Mesendoderm (in vitro differentiated cells): Measurements from ENCODE around the gene AP3D1.
A peak's percentile ranks its signal among the peaks of the same experiment; 100 is the strongest.

Experiments
- DNase-seq: peaks from one replicate; pipeline ENCODE4 v3.0.0; 2013
- H2AK5ac ChIP-seq: 2 replicates; pipeline ENCODE4 v1.6.1; 2013; ENCODE audit warnings: low read length, inconsistent platforms
- H2BK120ac ChIP-seq: 2 replicates; pipeline ENCODE4 v1.6.1; 2013; ENCODE audit warnings: low read depth, mild to moderate bottlenecking, low read length, moderate library complexity, mixed read lengths
- H2BK15ac ChIP-seq: replicated peaks from 2 replicates; pipeline ENCODE4 v1.6.1; 2013; ENCODE audit warnings: low read depth, mild to moderate bottlenecking, moderate library complexity
- H2BK5ac ChIP-seq: 2 replicates; pipeline ENCODE4 v1.6.1; 2013; ENCODE audit warnings: low read length, inconsistent platforms
- H3K18ac ChIP-seq: 2 replicates; pipeline ENCODE4 v1.6.1; 2013; ENCODE audit warnings: mild to moderate bottlenecking, low read length, mixed read lengths
- H3K23ac ChIP-seq: one replicate; pipeline ENCODE4 v1.6.1; 2013; ENCODE audit warnings: low read length
- H3K27ac ChIP-seq: 2 replicates; pipeline ENCODE4 v1.5.1; 2013; ENCODE audit warnings: low read depth, mild to moderate bottlenecking, inconsistent platforms, low read length, moderate library complexity
- H3K27me3 ChIP-seq: 2 replicates; pipeline ENCODE4 v1.6.1; 2013; ENCODE audit warnings: low read length, control low read depth, mild to moderate bottlenecking, inconsistent platforms; ENCODE audit not compliant: insufficient read depth, poor library complexity
- H3K36me3 ChIP-seq: 2 replicates; pipeline ENCODE4 v1.6.1; 2013; ENCODE audit warnings: low read length, inconsistent platforms; ENCODE audit not compliant: control insufficient read depth, insufficient read depth
- H3K4ac ChIP-seq: one replicate; pipeline ENCODE4 v1.6.1; 2013; ENCODE audit warnings: low read depth, mild to moderate bottlenecking, low read length, moderate library complexity
- H3K4me1 ChIP-seq: 2 replicates; pipeline ENCODE4 v1.6.1; 2013; ENCODE audit warnings: low read depth, low read length, inconsistent platforms; ENCODE audit not compliant: control insufficient read depth
- H3K4me2 ChIP-seq: 2 replicates; pipeline ENCODE4 v1.6.1; 2013; ENCODE audit warnings: low read length
- H3K4me3 ChIP-seq: 2 replicates; pipeline ENCODE4 v1.5.1; 2013; ENCODE audit warnings: mild to moderate bottlenecking, low read length
- H3K56ac ChIP-seq: one replicate; pipeline ENCODE4 v1.6.1; 2013; ENCODE audit warnings: low read length
- H3K79me1 ChIP-seq: 2 replicates; pipeline ENCODE4 v1.6.1; 2013; ENCODE audit warnings: low read length, inconsistent platforms
- H3K79me2 ChIP-seq: 2 replicates; pipeline ENCODE4 v1.6.1; 2013; ENCODE audit warnings: mild to moderate bottlenecking, low read length; ENCODE audit not compliant: control insufficient read depth, insufficient read depth
- H3K9ac ChIP-seq: 2 replicates; pipeline ENCODE4 v1.6.1; 2013; ENCODE audit warnings: low read length, inconsistent platforms
- H4K5ac ChIP-seq: one replicate; pipeline ENCODE4 v1.6.1; 2013; ENCODE audit warnings: low read length
- H4K8ac ChIP-seq: one replicate; pipeline ENCODE4 v1.6.1; 2013; ENCODE audit warnings: low read depth, mild to moderate bottlenecking, control low read depth, low read length, moderate library complexity
- WGBS: extraction: QIAGEN DNeasy Blood & Tissue Kit; methylation state at CpG from one replicate; pipeline ENCODE4 v1.1.7; 2013; ENCODE audit warnings: low lambda C conversion rate, missing lambda C conversion rate; ENCODE audit not compliant: insufficient coverage; ENCODE audit errors: extremely low coverage; 5-methylcytosine and 5-hydroxymethylcytosine counted together

AP3D1 gene

DNA sequence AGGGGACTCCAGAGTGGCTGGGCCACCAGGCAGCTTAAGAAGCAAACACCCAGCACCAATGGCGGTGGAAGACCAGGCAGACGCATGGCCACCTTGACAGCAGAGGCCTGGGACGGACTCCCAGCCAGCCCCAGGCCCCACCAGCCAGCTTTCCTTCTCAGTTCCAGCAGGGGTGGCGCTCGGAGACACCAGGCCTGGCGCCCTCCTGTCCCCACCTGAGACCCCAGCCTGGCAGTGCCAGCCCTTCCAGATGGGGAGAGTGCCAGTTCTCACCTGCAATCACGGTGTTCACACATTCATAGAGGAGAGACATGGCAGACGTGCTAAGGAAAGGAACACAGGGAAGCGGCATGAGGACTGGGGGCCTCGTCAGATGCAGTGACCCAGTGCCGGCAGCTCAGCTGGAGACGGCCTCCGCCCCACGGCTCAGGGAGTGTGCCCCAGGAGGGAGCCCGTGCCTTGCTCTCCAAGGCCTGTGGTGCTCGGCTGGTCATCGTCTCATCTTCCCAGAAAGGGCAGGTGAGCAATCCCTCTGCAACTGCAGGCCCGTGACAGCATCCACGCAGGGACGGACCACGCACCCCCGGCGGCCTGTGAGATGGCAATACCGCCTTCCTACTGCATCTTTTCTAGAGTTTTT lies 24.4 kb downstream of the AP3D1 start:
- Histone ChIP-seq H3K4me2 (no peak overlapping the region), H3K4me1 (no peaks in the 10 kb centered on the region), H3K4me3 (no peak overlapping the region), H4K5ac (no peak overlapping the region), H2BK15ac (no peak overlapping the region), H3K23ac (no peak overlapping the region), H3K18ac (no peak overlapping the region), H3K79me2 (peaks cover 2% of the 10 kb centered on the region), H3K9ac (no peak overlapping the region), H2BK120ac (no peak overlapping the region), H3K36me3 (peaks cover 21% of the 10 kb centered on the region), H3K27ac (no peak overlapping the region), H2BK5ac (no peak overlapping the region), H4K8ac (no peak overlapping the region), H3K27me3 (no peaks in the 10 kb centered on the region), H2AK5ac (no peak overlapping the region), H3K79me1 (peaks cover 14% of the 10 kb centered on the region), H3K4ac (no peak overlapping the region), H3K56ac (no peak overlapping the region)
- DNase-seq, result no peak
- WGBS, result no CpG with 5 or more reads among the region's 24 CpGs

DNA sequence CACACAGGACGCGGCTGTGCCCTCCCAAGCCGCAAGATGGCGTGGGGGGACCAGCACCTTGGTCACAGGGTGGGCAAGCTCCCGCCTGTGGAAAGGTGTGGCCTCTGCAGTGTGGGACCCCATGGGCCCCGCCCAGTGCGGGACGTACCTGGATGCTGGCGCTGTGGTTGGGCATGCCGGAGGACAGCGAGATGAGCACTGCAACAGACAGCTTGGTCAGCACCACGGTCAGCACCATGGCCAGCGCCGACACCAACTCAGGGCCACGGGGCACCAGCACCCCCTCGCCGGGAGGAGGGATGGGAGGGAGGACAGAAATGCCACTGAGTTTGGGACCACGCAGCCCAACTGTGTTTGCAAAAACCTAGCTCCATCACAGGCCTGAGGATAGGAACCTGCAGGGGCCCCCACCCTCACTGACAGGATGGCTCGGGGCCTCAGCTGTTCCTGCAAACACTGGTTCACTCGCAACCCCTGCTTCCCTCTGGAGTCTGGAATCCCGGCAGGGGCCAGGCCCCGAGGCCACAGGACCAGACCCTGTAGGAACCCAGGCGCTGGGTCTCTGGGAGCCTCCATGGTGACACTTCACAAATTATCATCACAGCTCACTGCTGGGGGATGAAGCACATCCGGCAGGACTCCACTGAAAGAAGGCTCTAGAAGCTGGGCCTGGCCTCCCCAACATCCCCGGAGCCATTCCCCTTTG lies 27.5 kb downstream of the AP3D1 start:
- DNase-seq, result peak; percentile 49
- H2AK5ac ChIP-seq, result no peak overlapping the region
- peaks cover 30% of the 10 kb centered on the region for H3K36me3 ChIP-seq

DNA sequence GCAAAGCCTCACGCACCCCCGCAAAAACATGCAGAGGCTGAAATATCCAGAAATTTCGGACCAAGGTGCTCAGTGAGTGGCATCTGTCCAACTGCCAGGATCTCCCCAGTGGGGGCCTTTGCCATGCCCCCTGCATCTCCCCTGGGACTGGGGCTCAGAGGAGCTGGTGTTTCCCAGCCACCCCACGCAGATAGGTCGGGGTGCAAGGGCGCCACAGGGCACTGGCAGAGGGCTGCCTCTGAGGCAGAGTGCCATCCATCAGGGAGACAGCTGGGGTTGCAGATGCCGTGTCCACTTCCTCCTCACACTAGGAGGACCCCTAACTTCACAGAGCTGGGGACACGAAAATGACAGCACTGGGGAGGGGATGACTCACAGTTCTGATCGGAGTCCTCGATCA lies 28.4 kb downstream of the AP3D1 start:
- Histone ChIP-seq H3K4ac (no peak overlapping the region), H4K8ac (no peak overlapping the region), H3K18ac (no peak overlapping the region), H3K23ac (no peak overlapping the region), H3K4me3 (no peak overlapping the region), H3K56ac (no peak overlapping the region), H3K4me1 (no peaks in the 10 kb centered on the region), H2BK120ac (no peak overlapping the region), H4K5ac (no peak overlapping the region), H3K27ac (no peak overlapping the region), H3K79me1 (peaks cover 5% of the 10 kb centered on the region), H3K79me2 (no peaks in the 10 kb centered on the region), H3K36me3 (peaks cover 36% of the 10 kb centered on the region), H2BK15ac (no peak overlapping the region), H2AK5ac (no peak overlapping the region), H3K4me2 (no peak overlapping the region), H3K27me3 (no peaks in the 10 kb centered on the region), H2BK5ac (no peak overlapping the region), H3K9ac (no peak overlapping the region)
- WGBS, result no CpG with 5 or more reads among the region's 10 CpGs
- no peak for DNase-seq

More for the DNA sequence above, 27.5 kb downstream of the AP3D1 start:
- Histone ChIP-seq H3K4me2 (no peak overlapping the region), H3K56ac (no peak overlapping the region), H3K27me3 (no peaks in the 10 kb centered on the region), H3K18ac (no peak overlapping the region), H3K23ac (no peak overlapping the region), H3K79me1 (peaks cover 6% of the 10 kb centered on the region), H2BK120ac (no peak overlapping the region), H3K9ac (no peak overlapping the region), H2BK15ac (no peak overlapping the region), H4K5ac (no peak overlapping the region), H3K4ac (no peak overlapping the region), H2BK5ac (no peak overlapping the region), H3K4me1 (no peaks in the 10 kb centered on the region), H3K27ac (no peak overlapping the region), H3K4me3 (no peak overlapping the region), H3K79me2 (no peaks in the 10 kb centered on the region), H4K8ac (no peak overlapping the region)
- no CpG with 5 or more reads among the region's 25 CpGs for WGBS

- peaks cover 32% of the 10 kb centered on the region for H3K36me3 ChIP-seq
Observed at GRCh38 chr19:2122251-2122650, 29.1 kb downstream of the AP3D1 start.

GRCh38 chr19:2121416-2122051 lies 29.8 kb downstream of the AP3D1 start:
- Histone ChIP-seq H3K27ac (no peak overlapping the region), H4K8ac (no peak overlapping the region), H3K18ac (no peak overlapping the region), H3K36me3 (peaks cover 27% of the 10 kb centered on the region), H3K4me1 (no peaks in the 10 kb centered on the region), H2BK15ac (no peak overlapping the region), H3K4ac (no peak overlapping the region), H3K56ac (no peak overlapping the region), H3K4me3 (no peak overlapping the region), H3K79me2 (no peaks in the 10 kb centered on the region), H4K5ac (no peak overlapping the region), H3K9ac (no peak overlapping the region), H3K23ac (no peak overlapping the region), H2AK5ac (no peak overlapping the region), H3K4me2 (no peak overlapping the region), H3K79me1 (peaks cover 2% of the 10 kb centered on the region), H3K27me3 (no peaks in the 10 kb centered on the region), H2BK5ac (no peak overlapping the region), H2BK120ac (no peak overlapping the region)
- DNase-seq, result no peak
- WGBS, result no CpG with 5 or more reads among the region's 27 CpGs

More at GRCh38 chr19:2122251-2122650, 29.1 kb downstream of the AP3D1 start:
- Histone ChIP-seq H3K23ac (no peak overlapping the region), H3K4me2 (no peak overlapping the region), H3K4me3 (no peak overlapping the region), H3K4me1 (no peaks in the 10 kb centered on the region), H3K27me3 (no peaks in the 10 kb centered on the region), H2AK5ac (no peak overlapping the region), H3K79me1 (peaks cover 2% of the 10 kb centered on the region), H2BK5ac (no peak overlapping the region), H3K27ac (no peak overlapping the region), H3K56ac (no peak overlapping the region), H2BK120ac (no peak overlapping the region), H3K18ac (no peak overlapping the region), H4K5ac (no peak overlapping the region), H2BK15ac (no peak overlapping the region), H4K8ac (no peak overlapping the region), H3K4ac (no peak overlapping the region), H3K79me2 (no peaks in the 10 kb centered on the region), H3K9ac (no peak overlapping the region)
- WGBS, result no CpG with 5 or more reads among the region's 15 CpGs
- DNase-seq, result no peak
